B cell (primary cell): ENCODE results near the gene CACNA2D1. TPM values are rescaled to one million over a fixed set of nuclear protein-coding genes. Genes with fewer than 3 reads are reported as not detected.

ENCODE experiments used
- ATAC-seq: fragments of 200-7000 bp; cut with Tn5 transposase; one replicate; pipeline ENCODE4 v1.10.0; 2021; ENCODE audit warnings: low read depth, mild to moderate bottlenecking, moderate number of reproducible peaks, moderate library complexity
- CTCF ChIA-PET: fragments of 350-600 bp; sonication (Branson Sonifier 250); formaldehyde crosslinking; loops from one replicate; lab custom pipeline; 2021; ENCODE audit warnings: antibody characterized with exemption, inconsistent platforms; lab: Charles Lee
- POLR2A ChIA-PET: fragments of 350-600 bp; sonication (Branson Sonifier 250); formaldehyde crosslinking; loops from one replicate; lab custom pipeline; 2021; ENCODE audit warnings: antibody characterized with exemption; lab: Charles Lee
- DNase-seq: peaks from one replicate; pipeline ENCODE4 v3.0.0; 2013
- H2AFZ ChIP-seq: 2 replicates; pipeline ENCODE4 v1.6.1; 2012; ENCODE audit warnings: mild to moderate bottlenecking, low read depth, low read length; ENCODE audit not compliant: insufficient read depth, poor library complexity, severe bottlenecking
- H3K27ac ChIP-seq, 2 donors: 1 replicate in 1 of 2; 2 replicates in 1 of 2; pipeline ENCODE4 v1.5.1; 2012 to 2013; ENCODE audit warnings: low read length in 2 of 2, mild to moderate bottlenecking in 2 of 2, moderate library complexity in 1 of 2
- H3K27me3 ChIP-seq, 4 experiments: fragments of 200-600 bp in 1 of 4; sonication (generic) in 1 of 4; replicated peaks in 1 of 4; 1 replicate in 2 of 4; 2 replicates in 2 of 4; pipeline versions ENCODE4 v1.6.1 to v1.7.0; 2013 to 2016; ENCODE audit warnings: low read length in 3 of 4, mild to moderate bottlenecking in 2 of 4, mixed read lengths in 1 of 4, moderate library complexity in 1 of 4; ENCODE audit not compliant: insufficient read depth in 4 of 4, control insufficient read depth in 3 of 4; ENCODE audit errors: control extremely low read depth in 1 of 4
- H3K36me3 ChIP-seq, 2 experiments: replicated peaks in 1 of 2; 1 replicate in 1 of 2; 2 replicates in 1 of 2; pipeline versions ENCODE4 v1.6.1 to v1.7.1; 2013; ENCODE audit warnings: low read length in 1 of 2; ENCODE audit not compliant: insufficient read depth in 2 of 2, control insufficient read depth in 1 of 2; ENCODE audit errors: control extremely low read depth in 1 of 2, extremely low read depth in 1 of 2
- H3K4me1 ChIP-seq, 2 donors: fragments of 200-600 bp in 1 of 2; sonication (generic) in 1 of 2; 1 replicate in 1 of 2; 2 replicates in 1 of 2; pipeline versions ENCODE4 v1.5.1 to v1.6.1; 2013 to 2017; ENCODE audit warnings: low read length in 2 of 2; ENCODE audit not compliant: control insufficient read depth in 2 of 2, insufficient read depth in 2 of 2
- H3K4me2 ChIP-seq: replicated peaks from 2 replicates; pipeline ENCODE3; 2012; ENCODE audit warnings: mild to moderate bottlenecking, low read depth, low read length; ENCODE audit not compliant: poor library complexity, severe bottlenecking
- H3K4me3 ChIP-seq, 5 experiments: fragments of 200-600 bp in 1 of 5; sonication (generic) in 1 of 5; 1 replicate in 3 of 5; 2 replicates in 2 of 5; pipeline versions ENCODE4 v1.5.1 to v1.7.0; 2011 to 2016; ENCODE audit warnings: low read length in 4 of 5, mild to moderate bottlenecking in 4 of 5, low read depth in 2 of 5, control low read depth in 1 of 5, moderate library complexity in 1 of 5; ENCODE audit not compliant: insufficient read depth in 1 of 5; ENCODE audit errors: control extremely low read depth in 1 of 5, extremely low read depth in 1 of 5
- H3K79me2 ChIP-seq: fragments of 200-600 bp; sonication (generic); one replicate; pipeline ENCODE4 v1.6.0; 2016; ENCODE audit warnings: low read length; ENCODE audit not compliant: control insufficient read depth, insufficient read depth
- H3K9ac ChIP-seq: fragments of 200-600 bp; sonication (generic); 2 replicates; pipeline ENCODE4 v1.6.1; 2017; ENCODE audit warnings: mild to moderate bottlenecking, low read length, moderate library complexity
- H3K9me3 ChIP-seq, 3 donors: one replicate each; pipeline versions ENCODE4 v1.6.1 to v1.7.1; 2013; ENCODE audit warnings: low read length in 2 of 3; ENCODE audit not compliant: control insufficient read depth in 2 of 3, insufficient read depth in 1 of 3; ENCODE audit errors: control extremely low read depth in 1 of 3
- H4K20me1 ChIP-seq: 2 replicates; pipeline ENCODE4 v1.6.0; 2012; ENCODE audit warnings: mild to moderate bottlenecking, low read length; ENCODE audit not compliant: insufficient read depth, control insufficient read depth, poor library complexity, severe bottlenecking
- H3K27ac Mint-ChIP-seq: one replicate; pipeline ENCODE4 v1.8.0; 2021; ENCODE audit warnings: mixed read lengths
- H3K27me3 Mint-ChIP-seq: one replicate; pipeline ENCODE4 v1.8.0; 2021; ENCODE audit warnings: mixed read lengths
- H3K4me1 Mint-ChIP-seq: one replicate; pipeline ENCODE4 v1.8.0; 2021; ENCODE audit warnings: mixed read lengths
- H3K4me3 Mint-ChIP-seq: one replicate; pipeline ENCODE4 v1.8.0; 2021; ENCODE audit warnings: mixed read lengths
- H3K9me3 Mint-ChIP-seq: one replicate; pipeline ENCODE4 v1.8.0; 2022; ENCODE audit warnings: mixed read lengths; ENCODE audit not compliant: insufficient read depth
- CTCF ChIP-seq: fragments of 200-600 bp; IDR thresholded peaks from one replicate; pipeline ENCODE4 v1.8.0; 2022; ENCODE audit warnings: antibody characterized with exemption, mild to moderate bottlenecking
- EZH2 ChIP-seq: IDR thresholded peaks from 2 replicates; pipeline ENCODE4 v1.6.1; 2012; ENCODE audit warnings: borderline replicate concordance, low read depth, mild to moderate bottlenecking, moderate library complexity, low read length; ENCODE audit not compliant: insufficient read depth, poor library complexity, severe bottlenecking
- WGBS: methylation state at CpG from one replicate; pipeline ENCODE4 v1.1.5; 2013; ENCODE audit warnings: missing lambda C conversion rate; ENCODE audit not compliant: insufficient coverage; 5-methylcytosine and 5-hydroxymethylcytosine counted together
- intact Hi-C: fragments of 100-400 bp; cut with micrococcal nuclease; formaldehyde crosslinking; loops from one replicate; pipeline ENCODE4 v1.10.0; 2022
- polyA plus RNA-seq: library from polyadenylated mRNA; depleted of rRNA; stranded (reverse); fragments of >200 nt; gene quantifications from 2 replicates; pipeline ENCODE4 v1.2.3, GENCODE V29; 2012
- total RNA-seq, 2 donors: library from RNA; stranded (reverse); fragments of 120-200 nt in 1 of 2; gene quantifications; 1 replicate in 1 of 2; 2 replicates in 1 of 2; pipeline versions ENCODE4 v1.2.3 to v1.2.4, GENCODE V29; 2013 to 2022

CACNA2D1 gene
- total and polyA plus RNA-seq, 2 donors (not counting 1 experiment from before 2014, with no cell fraction given): not detected

DNA sequence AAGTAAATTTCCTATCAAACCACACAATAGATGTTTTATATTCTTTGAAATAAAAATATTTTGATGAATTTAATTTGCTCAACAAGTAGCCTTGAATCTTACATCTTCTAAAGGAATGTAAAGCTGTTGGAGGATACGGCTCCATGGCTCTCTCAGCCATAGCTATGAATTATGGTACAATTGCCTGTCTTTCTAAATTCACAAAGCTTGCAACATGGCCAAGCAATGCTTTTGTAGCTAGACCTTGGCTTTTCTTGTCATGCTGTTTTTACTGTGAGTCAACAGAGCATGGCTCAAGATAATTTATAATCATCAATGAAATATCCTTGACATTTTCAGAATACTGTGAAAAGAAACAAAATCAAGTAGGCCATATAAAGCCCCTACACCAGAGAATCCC, 286.7 kb downstream of the CACNA2D1 start:
- no peak overlapping the region for H3K27ac ChIP-seq
- no peak overlapping the region for H3K9ac ChIP-seq
- Mint-ChIP-seq H3K4me3 (no peak overlapping the region), H3K4me1 (no peaks in the 10 kb centered on the region), H3K9me3 (peaks cover 2% of the 10 kb centered on the region), H3K27ac (no peak overlapping the region), H3K27me3 (no peaks in the 10 kb centered on the region)
- H3K4me1 ChIP-seq: no peaks in the 10 kb centered on the region
- DNase-seq (no peak), ATAC-seq (no peak)
- H2AFZ ChIP-seq: no peak overlapping the region
- no CpG with 5 or more reads among the region's 1 CpG for WGBS
- no peaks in the 10 kb centered on the region for H3K36me3 ChIP-seq
- no peak for TF ChIP-seq EZH2
- no peak for TF ChIP-seq CTCF
- H3K9me3 ChIP-seq: no peaks in the 10 kb centered on the region
- H4K20me1 ChIP-seq: no peaks in the 10 kb centered on the region
- ChIA-PET CTCF (no interaction called here), POLR2A (no interaction called here)
- no peak overlapping the region for H3K4me3 ChIP-seq
- no peak overlapping the region for H3K4me2 ChIP-seq
- no peaks in the 10 kb centered on the region for H3K79me2 ChIP-seq
- intact Hi-C loops: no loop called here
- no peaks in the 10 kb centered on the region for H3K27me3 ChIP-seq

- H3K4me2 ChIP-seq: no peak overlapping the region
- no peak overlapping the region for H3K4me3 Mint-ChIP-seq
- H2AFZ ChIP-seq: no peak overlapping the region
- ChIA-PET POLR2A (no interaction called here), CTCF (no interaction called here)
- H3K9me3 ChIP-seq: no peaks in the 10 kb centered on the region
- TF ChIP-seq CTCF (no peak), EZH2 (no peak)
- H3K9me3 Mint-ChIP-seq: peaks cover 2% of the 10 kb centered on the region
- no peak overlapping the region for H3K9ac ChIP-seq
- no peak overlapping the region for H3K4me3 ChIP-seq
- H4K20me1 ChIP-seq: no peaks in the 10 kb centered on the region
- DNase-seq (no peak), ATAC-seq (no peak)
- intact Hi-C loops: no loop called here
- H3K4me1 ChIP-seq: no peaks in the 10 kb centered on the region
- no peaks in the 10 kb centered on the region for H3K4me1 Mint-ChIP-seq
- H3K27ac Mint-ChIP-seq: no peak overlapping the region
- H3K79me2 ChIP-seq: no peaks in the 10 kb centered on the region
- H3K27ac ChIP-seq: no peak overlapping the region
- H3K27me3 ChIP-seq: no peaks in the 10 kb centered on the region
- no peaks in the 10 kb centered on the region for H3K27me3 Mint-ChIP-seq
- 50% methylated on average over 1 of the region's 3 CpGs for WGBS
- no peaks in the 10 kb centered on the region for H3K36me3 ChIP-seq
Measured at GRCh38 chr7:82156168-82156567, 287.4 kb downstream of the CACNA2D1 start.
